ENCODE measurements around the gene EPS15.
A peak's percentile ranks its signal among the peaks of the same experiment; 100 is the strongest.
"Not testable (repeated sequence)": the region's sequence is repeated elsewhere in the genome, so short reads cannot be mapped to it uniquely, and the experiment has no call there.

EPS15 gene

DNA sequence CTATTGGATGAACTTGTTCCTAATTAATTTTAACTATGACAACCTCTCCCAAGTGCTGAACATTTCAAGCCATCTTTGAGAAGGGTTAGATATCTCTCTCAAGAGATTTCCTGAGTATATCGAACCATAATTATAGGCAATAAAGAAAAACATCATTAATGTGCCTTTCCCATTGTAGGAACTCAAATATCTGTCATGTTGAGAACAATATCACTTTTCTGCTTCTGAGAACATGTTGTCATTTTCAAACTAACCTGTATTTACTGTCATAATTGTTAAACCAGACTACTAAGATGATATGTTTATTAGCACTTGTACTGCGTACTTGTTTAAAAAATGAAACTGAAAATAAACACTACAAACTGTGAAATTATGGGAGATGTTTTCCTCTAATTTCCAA lies 4.3 kb downstream of the EPS15 start:
- peak; percentile 11 for DNase-seq (ENCODE audit: low spot score)

DNA sequence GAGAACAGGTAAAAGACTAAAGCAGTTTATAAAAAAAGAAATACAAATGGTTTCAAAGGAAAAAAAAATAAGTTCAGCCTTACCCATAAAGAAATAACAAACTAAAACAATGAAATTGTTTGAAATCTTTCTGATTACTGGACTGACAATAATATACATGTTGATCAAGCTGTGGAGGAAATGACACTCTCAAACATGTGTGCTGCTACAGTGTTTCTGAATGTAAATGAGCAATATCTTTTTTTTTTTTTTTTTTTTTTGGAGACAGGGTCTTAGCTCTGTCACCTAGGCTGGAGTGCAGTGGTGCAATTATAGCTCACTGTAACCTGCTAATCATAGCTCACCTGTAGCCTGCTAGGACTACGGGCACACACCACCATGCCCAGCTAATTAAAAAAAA lies 6.5 kb downstream of the EPS15 start:
- no peak for DNase-seq (ENCODE audit: low spot score)

GRCh38 chr1:51512120-51512519 lies 6.9 kb downstream of the EPS15 start:
- no peak for DNase-seq (ENCODE audit: low spot score)

- no peak for DNase-seq (ENCODE audit: low spot score)
Observed at GRCh38 chr1:51509773-51510172, 9.3 kb downstream of the EPS15 start.

DNA sequence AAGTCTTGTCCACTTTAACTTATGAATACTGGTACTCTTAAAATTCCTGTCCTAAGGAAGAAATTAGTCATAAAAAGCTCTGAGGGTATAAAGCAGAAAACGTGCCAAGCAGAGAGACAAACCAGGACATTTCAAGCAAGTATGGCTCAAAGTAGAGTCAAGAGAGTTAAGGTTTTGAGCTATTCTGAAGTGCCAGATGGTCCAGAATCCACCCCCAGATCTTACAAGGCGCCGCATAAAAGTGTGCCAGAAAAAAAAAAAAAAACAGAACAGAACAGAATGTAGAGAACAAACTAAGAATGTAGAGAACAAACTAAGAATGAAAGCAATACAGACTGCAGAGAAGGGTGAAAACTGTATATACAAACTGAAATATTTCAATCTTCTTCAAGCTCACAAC lies 12.5 kb downstream of the EPS15 start:
- DNase-seq (ENCODE audit: low spot score), result peak; percentile 20

- no peak for DNase-seq (ENCODE audit: low spot score)
Observed at GRCh38 chr1:51504806-51505525, 14.1 kb downstream of the EPS15 start.

GRCh38 chr1:51501218-51501630 lies 17.8 kb downstream of the EPS15 start:
- DNase-seq (ENCODE audit: low spot score), result not testable (repeated sequence)

DNA sequence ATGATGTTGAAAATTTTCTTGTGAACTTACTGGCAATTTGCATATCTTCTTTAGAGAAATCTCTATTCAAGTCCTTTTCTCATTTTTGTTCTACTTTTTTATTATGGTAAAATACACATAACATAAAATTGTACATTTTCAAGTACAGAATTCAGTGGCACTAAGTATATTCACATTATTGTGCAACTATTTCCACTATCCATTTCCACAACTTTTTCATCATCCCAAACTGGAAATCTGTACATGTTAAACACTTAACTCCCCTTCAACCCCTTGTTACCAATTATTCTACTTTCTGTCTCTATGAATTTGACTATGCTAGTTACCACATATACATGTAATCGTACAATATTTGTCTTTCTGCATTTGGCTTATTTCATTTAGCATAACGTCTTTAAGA lies 19.4 kb downstream of the EPS15 start:
- DNase-seq (ENCODE audit: low spot score), result no peak

- no peak for DNase-seq (ENCODE audit: low spot score)
Observed at GRCh38 chr1:51498924-51499323, 20.1 kb downstream of the EPS15 start.

DNA sequence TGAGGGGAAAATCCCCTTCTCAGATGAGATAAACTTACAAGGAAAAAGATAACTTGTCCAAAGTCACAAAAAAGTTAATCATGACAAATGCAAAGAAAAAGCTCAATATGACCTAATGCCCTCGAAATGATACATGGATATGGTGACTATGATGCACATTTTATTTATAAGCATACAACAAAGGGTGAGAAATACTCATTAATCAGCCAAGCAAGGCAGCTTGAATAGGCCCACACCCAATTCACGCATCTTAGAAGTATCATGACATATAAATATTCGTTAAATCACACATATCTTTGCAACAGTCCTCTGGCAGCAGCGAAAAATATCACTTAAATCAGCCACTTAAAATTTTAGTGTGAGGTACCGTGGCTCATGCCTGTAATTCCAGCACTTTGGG lies 21.7 kb downstream of the EPS15 start:
- no peak for DNase-seq (ENCODE audit: low spot score)

- no peak for DNase-seq (ENCODE audit: low spot score)
Observed at GRCh38 chr1:51494138-51494830, 24.8 kb downstream of the EPS15 start.

GRCh38 chr1:51491166-51491981 lies 27.7 kb downstream of the EPS15 start:
- DNase-seq (ENCODE audit: low spot score), result no peak

GRCh38 chr1:51489472-51489871 lies 29.6 kb downstream of the EPS15 start:
- no peak for DNase-seq (ENCODE audit: low spot score)

- DNase-seq (ENCODE audit: low spot score), result no peak
Observed at GRCh38 chr1:51488372-51489050, 30.6 kb downstream of the EPS15 start.

- no peak for DNase-seq (ENCODE audit: low spot score)
Observed at GRCh38 chr1:51487628-51488027, 31.4 kb downstream of the EPS15 start.

DNA sequence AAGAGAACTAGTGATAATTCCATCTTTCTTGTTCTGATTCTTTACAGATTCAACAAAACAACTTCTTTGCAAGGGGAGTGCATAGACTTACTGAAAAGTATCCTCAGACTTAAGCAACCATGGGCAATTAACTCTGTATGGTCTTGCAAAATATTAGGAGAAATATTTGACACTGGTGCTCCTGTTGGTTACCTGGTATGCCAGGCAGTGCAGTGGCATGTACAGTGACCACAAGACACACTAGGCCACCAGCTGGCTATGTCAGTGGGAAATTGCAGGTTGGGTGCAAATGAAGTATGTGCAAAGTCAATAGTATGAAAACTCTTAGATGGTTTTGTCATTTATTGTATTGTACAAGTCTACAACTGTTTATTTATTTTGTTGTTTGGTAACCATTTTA lies 34.5 kb downstream of the EPS15 start:
- DNase-seq (ENCODE audit: low spot score), result no peak

- DNase-seq (ENCODE audit: low spot score), result no peak
Observed at GRCh38 chr1:51482881-51483280, 36.2 kb downstream of the EPS15 start.

- not testable (repeated sequence) for DNase-seq (ENCODE audit: low spot score)
Observed at GRCh38 chr1:51474832-51475620, 44.0 kb downstream of the EPS15 start.

DNA sequence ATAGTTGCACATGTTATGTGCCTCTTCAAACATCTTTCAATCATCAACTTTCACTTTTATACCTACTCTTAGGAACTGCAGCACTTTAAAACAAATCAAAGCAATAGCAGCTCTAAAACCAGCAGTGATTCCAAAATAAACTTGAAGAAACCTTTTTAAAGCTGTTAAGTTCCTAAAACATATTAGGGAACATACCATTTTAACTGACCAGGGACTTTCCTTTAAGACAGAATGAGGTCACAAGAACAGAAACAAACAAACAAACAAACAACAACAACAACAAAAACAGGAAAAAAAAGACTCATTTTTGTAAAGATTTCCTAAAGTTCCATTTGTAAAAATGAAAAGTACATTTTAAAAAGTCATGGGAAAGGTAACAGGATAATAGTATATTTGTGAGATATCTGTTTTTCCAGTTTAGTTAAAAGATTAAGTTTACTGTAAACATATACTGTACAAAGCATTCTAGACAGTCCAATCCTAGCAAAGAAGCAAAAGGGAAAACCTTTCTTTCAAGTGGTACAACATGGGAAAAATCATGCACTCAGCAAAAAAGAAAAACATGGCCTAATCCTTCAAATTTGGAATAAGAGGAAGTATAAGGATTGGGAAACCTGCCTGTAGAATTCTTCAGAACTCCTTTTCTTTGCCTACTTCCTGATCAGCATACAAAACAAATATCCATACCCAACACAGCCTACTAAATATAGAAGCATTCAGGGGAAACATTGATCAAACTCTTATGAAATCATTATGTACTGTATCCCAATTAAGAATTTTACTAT lies 45.5 kb downstream of the EPS15 start:
- DNase-seq (ENCODE audit: low spot score), result no peak

DNA sequence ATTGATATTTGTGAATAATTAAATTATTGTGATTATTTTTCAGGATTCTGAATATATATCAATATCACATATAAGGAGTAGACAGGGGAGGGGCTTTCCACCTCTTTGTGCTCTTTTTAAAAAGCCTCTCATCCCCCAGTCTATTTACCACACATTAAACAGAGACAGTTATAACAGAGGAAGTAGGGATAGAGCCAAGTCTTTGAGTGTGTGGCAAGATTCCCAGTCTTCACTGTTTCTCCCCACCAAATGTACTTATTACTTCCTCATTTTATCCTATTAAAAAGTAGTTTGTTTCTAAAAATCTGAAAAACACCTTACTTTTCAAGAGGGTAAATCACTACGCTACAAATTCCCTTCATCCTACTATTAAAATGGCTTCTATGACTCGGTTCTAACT lies 46.7 kb downstream of the EPS15 start:
- DNase-seq (ENCODE audit: low spot score), result no peak

- no peak for DNase-seq (ENCODE audit: low spot score)
Observed at GRCh38 chr1:51469518-51469917, 49.5 kb downstream of the EPS15 start.

Data from AG08396 (cell line).